GM18507 (cell line): ENCODE data around the gene OR14A16.

Experiments used
- DNase-seq: peaks from one replicate; pipeline ENCODE4 v3.0.0; 2011; ENCODE audit warnings: low read depth; ENCODE audit not compliant: insufficient read length; ENCODE audit errors: extremely low spot score
- FAIRE-seq: peaks from 2 replicates; lab custom pipeline; 2011; peaks lifted over from hg19 to GRCh38; lab: Jason Lieb, UNC

The OR14A16 gene

GRCh38 chr1:247824023-247824422 is at the start of gene OR14A16:
Gene OR14A16 (minus strand): TSS chr1:247824119. CDS start chr1:247815729, 8,390 bp downstream.
- DNase-seq (no peak), FAIRE-seq (no peak)

DNA sequence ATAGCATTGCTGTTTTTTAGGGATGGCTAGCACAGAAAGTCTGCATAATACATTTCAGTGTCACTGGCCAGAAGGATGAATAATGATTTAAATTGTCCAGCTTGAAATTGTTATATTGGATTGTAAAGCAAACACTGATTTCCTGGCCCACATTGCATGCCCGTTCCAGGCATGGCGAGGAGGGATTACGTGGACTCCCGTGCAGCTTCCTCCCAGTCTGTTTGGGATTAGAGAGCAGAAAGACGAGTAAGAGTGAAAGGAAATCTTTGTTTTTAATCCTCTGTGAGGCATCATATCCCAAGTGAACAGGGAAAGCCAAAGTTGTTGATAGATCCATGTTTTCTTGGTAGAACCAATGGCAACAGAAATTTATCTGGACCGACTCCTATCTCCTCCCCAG is 41.5 kb upstream of the OR14A16 start:
- no peak for FAIRE-seq
- no peak for DNase-seq

- FAIRE-seq, result no peak
- no peak for DNase-seq
Observed at GRCh38 chr1:247864644-247865043, 40.7 kb upstream of the OR14A16 start.

- DNase-seq, result no peak
- no peak for FAIRE-seq
Observed at GRCh38 chr1:247862756-247863155, 38.8 kb upstream of the OR14A16 start.

- DNase-seq (no peak), FAIRE-seq (no peak)
Observed at GRCh38 chr1:247857985-247858619, 34.2 kb upstream of the OR14A16 start.

DNA sequence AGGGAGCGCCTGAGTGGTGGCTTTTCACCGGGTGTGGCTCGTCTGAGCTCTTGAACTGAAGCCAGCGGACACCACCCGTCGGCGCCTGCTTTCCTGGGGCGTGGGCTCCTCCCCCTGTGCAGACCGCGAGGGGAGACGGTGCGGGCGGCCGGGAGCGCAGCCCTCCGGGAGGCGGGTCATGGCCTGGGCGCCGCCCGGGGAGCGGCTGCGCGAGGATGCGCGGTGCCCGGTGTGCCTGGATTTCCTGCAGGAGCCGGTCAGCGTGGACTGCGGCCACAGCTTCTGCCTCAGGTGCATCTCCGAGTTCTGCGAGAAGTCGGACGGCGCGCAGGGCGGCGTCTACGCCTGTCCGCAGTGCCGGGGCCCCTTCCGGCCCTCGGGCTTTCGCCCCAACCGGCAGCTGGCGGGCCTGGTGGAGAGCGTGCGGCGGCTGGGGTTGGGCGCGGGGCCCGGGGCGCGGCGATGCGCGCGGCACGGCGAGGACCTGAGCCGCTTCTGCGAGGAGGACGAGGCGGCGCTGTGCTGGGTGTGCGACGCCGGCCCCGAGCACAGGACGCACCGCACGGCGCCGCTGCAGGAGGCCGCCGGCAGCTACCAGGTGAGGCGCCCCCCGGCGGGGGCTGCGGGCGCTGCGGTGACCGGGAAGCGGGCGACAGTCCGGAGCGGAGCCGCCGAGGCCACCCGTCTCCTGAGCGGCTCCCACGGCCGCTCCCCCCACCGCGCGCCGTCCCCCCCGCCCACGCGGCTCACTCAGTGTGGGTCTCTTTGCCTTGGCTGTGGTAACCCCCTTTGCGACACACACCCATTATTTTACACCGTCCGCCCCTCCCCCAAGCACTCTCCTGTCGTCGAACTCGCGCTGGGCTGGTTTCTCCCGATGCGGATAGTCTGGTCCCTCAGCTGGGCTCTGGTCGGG is 33.4 kb upstream of the OR14A16 start, which contains the start of gene TRIM58:
TRIM58 (plus strand) TSS at position 119 of the 916 bp plus-strand sequence; CDS start at position 179, 60 bp downstream.
- no peak for DNase-seq
- FAIRE-seq, result no peak

GRCh38 chr1:247855911-247856310 is 32.0 kb upstream of the OR14A16 start:
- FAIRE-seq, result no peak

DNA sequence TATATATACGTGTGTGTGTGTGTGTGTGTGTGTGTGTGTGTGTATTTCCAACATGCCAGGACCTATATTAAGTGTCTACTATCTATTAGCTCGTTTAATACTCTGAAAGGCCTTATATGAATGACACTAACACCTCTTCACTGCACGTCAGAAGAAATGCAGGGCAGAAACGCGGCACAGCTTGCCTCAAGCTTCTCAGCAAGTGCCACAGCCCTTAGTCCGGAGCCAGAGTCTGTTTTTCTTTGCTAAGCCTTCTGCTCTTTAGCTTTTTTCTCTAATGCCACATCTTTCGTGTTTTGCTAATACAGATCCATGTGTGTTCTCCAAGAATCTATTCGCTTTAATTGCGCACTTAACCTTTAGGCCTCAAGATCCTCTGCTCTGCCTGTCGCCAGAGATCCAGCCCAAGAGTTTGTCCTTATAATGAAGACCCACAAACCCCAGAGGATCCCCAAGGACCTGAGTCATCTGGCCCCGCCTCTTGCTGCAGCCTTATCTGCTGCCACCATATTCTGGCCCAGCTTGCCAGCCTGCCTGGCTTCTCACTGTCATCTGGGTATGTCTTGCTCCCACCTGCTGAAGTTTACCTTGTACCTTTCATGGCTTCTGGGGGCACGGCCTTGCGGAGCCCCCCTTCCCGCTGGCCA is 31.1 kb upstream of the OR14A16 start:
- FAIRE-seq (no peak), DNase-seq (no peak)

More at GRCh38 chr1:247855911-247856310, 32.0 kb upstream of the OR14A16 start:
- no peak for DNase-seq

DNA sequence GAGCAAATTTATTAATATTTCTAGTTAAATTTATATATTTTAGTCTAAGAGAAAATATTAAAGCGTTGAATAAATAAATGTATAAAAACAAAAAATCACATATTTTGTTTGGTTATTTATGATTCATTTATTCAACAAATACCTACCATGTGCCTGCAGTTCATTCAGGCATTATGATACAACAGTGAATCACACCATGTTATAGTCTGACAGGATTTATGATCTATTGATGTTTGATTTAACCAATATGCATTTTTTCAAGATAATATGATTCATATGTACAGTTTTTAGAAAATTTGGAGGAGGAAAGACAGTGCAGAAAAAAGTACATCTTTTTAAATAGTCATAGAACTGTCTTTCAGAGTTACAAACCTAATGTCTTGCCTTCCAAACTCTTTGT is 25.7 kb upstream of the OR14A16 start:
- DNase-seq (no peak), FAIRE-seq (no peak)

DNA sequence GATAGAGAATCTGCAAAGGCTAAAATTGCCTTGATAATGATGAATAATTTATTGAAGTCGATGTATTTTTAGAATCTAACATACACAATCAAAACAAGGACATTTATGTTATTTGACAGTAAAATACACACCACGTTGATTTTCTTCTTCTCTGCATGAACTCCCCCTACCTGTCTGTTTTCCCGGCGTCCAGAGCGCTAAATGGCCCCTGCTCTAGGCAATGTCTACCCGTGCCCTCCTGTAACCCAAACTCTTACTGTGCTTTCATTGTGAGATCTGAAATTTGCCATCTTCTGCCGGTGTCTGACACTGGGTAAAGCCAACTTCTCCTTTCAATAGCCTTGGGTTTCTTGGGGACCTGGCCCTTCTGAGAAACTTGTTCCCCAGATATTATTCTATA is 24.4 kb upstream of the OR14A16 start:
- DNase-seq, result no peak
- FAIRE-seq, result no peak

DNA sequence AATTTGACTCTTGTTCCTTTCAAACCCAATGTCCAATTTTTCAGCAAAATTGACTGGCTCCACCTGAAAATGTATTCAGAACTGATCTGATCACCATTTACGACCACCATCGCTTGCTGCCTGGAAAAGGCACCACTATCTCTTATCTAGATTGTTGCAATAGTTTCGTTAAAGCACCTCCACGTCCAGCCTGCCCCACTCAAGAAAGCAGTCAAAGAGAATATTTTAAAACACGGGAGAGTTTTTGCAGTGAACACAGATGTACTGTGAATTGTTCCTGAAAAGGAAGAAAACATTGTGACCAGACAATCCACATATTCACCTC is 21.7 kb upstream of the OR14A16 start:
- DNase-seq (no peak), FAIRE-seq (no peak)

DNA sequence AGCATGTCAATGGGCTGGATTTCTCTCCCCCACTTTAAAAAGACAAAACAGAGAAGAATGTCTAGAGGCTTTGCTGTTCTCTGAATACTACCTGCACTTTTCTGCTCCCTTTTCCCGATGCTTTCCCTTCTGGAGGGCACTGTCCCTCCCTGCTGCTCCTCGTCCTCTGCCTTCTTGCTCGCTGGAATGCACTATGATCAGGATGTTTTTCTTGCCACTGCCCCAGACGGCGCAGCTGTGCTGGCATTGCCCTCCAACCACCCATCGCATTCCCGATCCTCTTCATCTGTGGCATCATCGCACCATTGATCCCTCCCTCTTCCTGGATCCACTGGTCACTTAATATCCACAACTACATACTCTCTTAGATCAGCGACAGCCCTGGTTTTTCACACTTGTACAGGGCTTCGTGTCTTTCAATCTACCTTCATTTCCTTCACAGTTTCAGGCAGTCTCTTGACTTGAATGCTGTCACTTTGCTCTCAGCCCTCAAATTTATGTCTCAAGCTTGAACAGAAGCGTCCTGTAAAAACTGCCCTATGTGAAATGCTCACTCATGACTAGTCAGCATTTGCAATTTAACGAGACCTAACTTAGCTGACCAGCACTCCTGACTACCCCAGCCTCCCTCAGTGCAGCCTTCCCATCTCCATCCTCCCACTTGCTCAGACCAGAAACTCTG is 21.2 kb upstream of the OR14A16 start:
- FAIRE-seq (no peak), DNase-seq (no peak)

DNA sequence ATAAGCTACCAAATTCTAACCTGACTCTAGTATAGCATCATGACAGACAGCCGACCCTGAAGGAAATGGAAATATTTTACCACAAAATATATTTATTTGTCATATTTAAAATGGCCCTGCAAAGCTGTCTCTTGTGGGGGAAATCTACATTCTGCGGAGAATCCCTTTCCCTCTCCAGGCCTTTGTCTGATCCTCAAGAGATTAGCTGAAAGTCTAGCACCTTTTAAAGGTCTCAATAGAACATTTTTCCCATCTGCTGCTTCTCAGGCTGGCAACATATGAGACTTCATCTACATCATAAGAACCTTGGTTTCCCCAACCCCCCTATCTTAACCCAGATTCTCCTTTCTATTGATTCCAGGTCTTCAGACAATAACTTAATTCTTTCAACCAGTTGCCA is 19.5 kb upstream of the OR14A16 start:
- DNase-seq (no peak), FAIRE-seq (no peak)

GRCh38 chr1:247841796-247842195 is 17.9 kb upstream of the OR14A16 start, which contains the start of gene OR11L1:
Gene OR11L1 (minus strand): TSS chr1:247841896. CDS start chr1:247841896, 0 bp downstream.
- no peak for FAIRE-seq
- no peak for DNase-seq

DNA sequence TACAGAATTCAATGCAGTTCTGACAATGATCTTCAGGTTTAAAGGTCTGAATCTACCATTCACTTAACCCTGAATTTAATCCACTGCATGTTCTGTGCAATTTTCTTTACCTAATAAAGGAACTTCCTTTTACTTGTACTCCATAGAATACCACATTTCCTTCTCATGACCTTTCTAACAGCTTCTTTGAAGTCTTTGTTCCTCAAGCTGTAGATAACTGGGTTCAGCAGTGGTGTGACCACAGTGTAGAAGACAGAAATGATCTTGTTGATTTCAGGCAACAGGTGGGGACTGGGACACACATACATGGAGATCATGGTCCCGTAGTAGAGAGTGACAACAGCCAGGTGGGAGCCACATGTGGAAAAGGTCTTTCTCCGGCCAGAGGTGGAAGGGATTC is 16.9 kb upstream of the OR14A16 start:
- DNase-seq (no peak), FAIRE-seq (no peak)

DNA sequence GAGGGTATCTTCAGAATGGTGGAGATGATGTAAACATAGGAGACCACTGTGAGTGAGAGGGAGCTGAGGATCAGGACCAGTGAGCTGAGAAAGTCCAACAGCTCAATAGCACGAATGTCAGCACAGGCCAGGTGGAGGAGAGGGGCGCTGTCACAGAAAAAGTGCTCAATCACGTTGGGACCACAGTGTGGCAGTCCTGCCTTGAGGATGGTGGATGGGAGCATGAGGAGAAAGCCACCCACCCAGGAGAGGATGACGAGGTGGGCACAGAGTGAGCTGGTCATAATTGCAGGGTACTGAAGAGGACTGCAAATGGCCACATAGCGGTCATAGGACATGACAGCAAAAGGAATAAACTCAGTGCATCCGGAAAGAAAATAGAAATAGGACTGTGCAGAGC is 9.7 kb upstream of the OR14A16 start:
- no peak for FAIRE-seq
- DNase-seq, result no peak

GRCh38 chr1:247829656-247830055 is 5.7 kb upstream of the OR14A16 start:
- DNase-seq (no peak), FAIRE-seq (no peak)

DNA sequence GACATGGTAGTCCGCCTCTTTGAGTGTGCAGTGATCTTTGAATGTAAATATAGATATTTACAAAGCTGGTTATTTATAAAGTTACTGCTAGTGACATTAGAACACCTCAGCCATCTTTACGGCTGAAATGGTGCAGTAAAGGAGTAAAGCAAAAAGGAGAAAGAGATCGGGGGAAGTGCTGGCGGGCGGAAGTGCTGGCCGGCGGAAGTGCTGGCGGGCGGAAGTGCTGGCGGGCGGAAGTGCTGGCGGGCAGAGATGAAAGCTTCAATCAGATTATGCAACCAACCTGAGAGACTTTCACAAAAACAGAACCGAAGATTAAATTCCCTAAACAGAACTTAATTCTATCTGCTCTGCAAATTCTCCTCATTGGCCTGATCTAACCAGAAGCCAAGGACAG is 1.4 kb upstream of the OR14A16 start:
- DNase-seq (no peak), FAIRE-seq (no peak)

DNA sequence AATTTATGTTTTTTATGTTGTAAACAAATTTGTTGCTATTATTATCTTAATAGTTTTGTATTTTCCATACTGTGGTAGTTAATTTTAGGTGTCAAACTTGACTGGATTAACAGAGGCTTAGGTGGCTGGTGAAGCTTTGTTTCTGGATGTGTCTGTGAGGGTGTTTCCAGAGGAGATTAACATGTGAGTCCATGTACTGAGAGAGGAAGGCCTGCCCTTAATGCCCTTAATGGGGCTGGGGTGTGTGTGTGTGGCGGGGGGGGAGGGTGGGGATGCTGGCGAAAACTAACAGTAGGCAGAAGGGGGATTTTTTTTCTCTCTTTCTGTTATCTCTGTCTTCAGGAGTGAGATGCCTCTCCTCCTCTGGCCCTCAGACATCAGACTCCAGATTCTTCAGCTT is 1.9 kb downstream of the OR14A16 start:
- FAIRE-seq (no peak), DNase-seq (no peak)

GRCh38 chr1:247812637-247813036 is 11.3 kb downstream of the OR14A16 start:
- DNase-seq (no peak), FAIRE-seq (no peak)
